Esophagus squamous epithelium (tissue), 4 donors: ENCODE results near the gene DENND5B.

Experiments used
- CTCF ChIP-seq, 6 experiments: fragments of 450-650 bp in 4 of 6; fragments of 200-600 bp in 2 of 6; sonication (generic) in 2 of 6; IDR thresholded peaks; one replicate each; pipeline ENCODE4 v1.5.1; 2016 to 2019; ENCODE audit warnings: antibody characterized with exemption in 6 of 6, mild to moderate bottlenecking in 4 of 6, moderate library complexity in 4 of 6
- POLR2A ChIP-seq, 4 donors: fragments of 450-650 bp; IDR thresholded peaks; one replicate each; pipeline ENCODE4 v1.6.1; 2017; ENCODE audit warnings: antibody characterized with exemption in 4 of 4, mild to moderate bottlenecking in 4 of 4, moderate library complexity in 3 of 4

- no peak for TF ChIP-seq CTCF (IDR thresholded peaks at IDR 0.05)
- no peak for TF ChIP-seq POLR2A (IDR thresholded peaks at IDR 0.05)
These were observed 3.7 kb upstream of the DENND5B start for GRCh38 chr12:31594681-31595080.
